ENCODE measurements around the gene FNBP1L. TPM values are rescaled to one million over a fixed set of nuclear protein-coding genes. Genes with fewer than 3 reads are reported as not detected.

Gene FNBP1L
- total RNA-seq, 1 donor from 2014 or later: 57.8 TPM

GRCh38 chr1:93571623-93572310, 123.8 kb downstream of the FNBP1L start:
- no peak for TF ChIP-seq CTCF (IDR thresholded peaks at IDR 0.05; ENCODE audit: insufficient read depth, low read depth, low read length)
- TF ChIP-seq EZH2 (IDR thresholded peaks at IDR 0.05; ENCODE audit: insufficient read depth, low read length): no peak
- H3K36me3 Mint-ChIP-seq (ENCODE audit: low read depth, unreplicated experiment): peaks cover 34% of the 10 kb centered on the region
- H3K27ac ChIP-seq (ENCODE audit: low read depth, low read length): no peak overlapping the region

GRCh38 chr1:93573940-93574469, 126.1 kb downstream of the FNBP1L start:
- no peak overlapping the region for H3K4me2 ChIP-seq (ENCODE audit: low read length)
- H3K9me3 ChIP-seq (ENCODE audit: insufficient read depth, low read depth, low read length): no peaks in the 10 kb centered on the region
- no peak overlapping the region for H2AFZ ChIP-seq (ENCODE audit: low read depth, low read length)
- H3K27ac Mint-ChIP-seq (ENCODE audit: unreplicated experiment): no peak overlapping the region
- peaks cover 64% of the 10 kb centered on the region for H3K36me3 ChIP-seq (ENCODE audit: insufficient read depth, low read length)
- H3K27ac ChIP-seq (ENCODE audit: low read depth, low read length): no peak overlapping the region
- FAIRE-seq: no peak
- no peaks in the 10 kb centered on the region for H3K27me3 ChIP-seq (ENCODE audit: insufficient read depth, low read length)
- no peaks in the 10 kb centered on the region for H3K9me3 Mint-ChIP-seq (ENCODE audit: unreplicated experiment)
- H3K79me2 ChIP-seq (ENCODE audit: insufficient read depth, low read length): peaks cover 42% of the 10 kb centered on the region
- H3K4me1 ChIP-seq (ENCODE audit: insufficient read depth, low read length): peaks cover 10% of the 10 kb centered on the region
- no peak overlapping the region for H3K4me3 Mint-ChIP-seq (ENCODE audit: unreplicated experiment)
- peaks cover 22% of the 10 kb centered on the region for H3K4me1 Mint-ChIP-seq (ENCODE audit: low read depth, unreplicated experiment)
- H3K27me3 Mint-ChIP-seq (ENCODE audit: low read depth, unreplicated experiment): no peaks in the 10 kb centered on the region
- TF ChIP-seq EZH2 (IDR thresholded peaks at IDR 0.05; ENCODE audit: insufficient read depth, low read length): no peak
- no peak for TF ChIP-seq CTCF (IDR thresholded peaks at IDR 0.05; ENCODE audit: insufficient read depth, low read depth, low read length)
- no peak for DNase-seq (ENCODE audit: low read depth)
- peaks cover 30% of the 10 kb centered on the region for H3K36me3 Mint-ChIP-seq (ENCODE audit: low read depth, unreplicated experiment)
- peaks cover 40% of the 10 kb centered on the region for H4K20me1 ChIP-seq (ENCODE audit: insufficient read depth, low read length)
- no peak overlapping the region for H3K4me3 ChIP-seq (ENCODE audit: insufficient read depth, low read depth, low read length)
- no peak overlapping the region for H3K9ac ChIP-seq (ENCODE audit: low read length)

More at GRCh38 chr1:93571623-93572310, 123.8 kb downstream of the FNBP1L start:
- Histone ChIP-seq H3K9ac (ENCODE audit: low read length) (no peak overlapping the region), H3K36me3 (ENCODE audit: insufficient read depth, low read length) (peaks cover 70% of the 10 kb centered on the region), H2AFZ (ENCODE audit: low read depth, low read length) (no peak overlapping the region), H3K79me2 (ENCODE audit: insufficient read depth, low read length) (peaks cover 21% of the 10 kb centered on the region), H4K20me1 (ENCODE audit: insufficient read depth, low read length) (peaks cover 33% of the 10 kb centered on the region), H3K4me1 (ENCODE audit: insufficient read depth, low read length) (peaks cover 19% of the 10 kb centered on the region), H3K4me3 (ENCODE audit: insufficient read depth, low read depth, low read length) (no peak overlapping the region), H3K4me2 (ENCODE audit: low read length) (no peak overlapping the region), H3K27me3 (ENCODE audit: insufficient read depth, low read length) (no peaks in the 10 kb centered on the region), H3K9me3 (ENCODE audit: insufficient read depth, low read depth, low read length) (no peaks in the 10 kb centered on the region)
- Mint-ChIP-seq H3K4me1 (ENCODE audit: low read depth, unreplicated experiment) (peaks cover 28% of the 10 kb centered on the region), H3K4me3 (ENCODE audit: unreplicated experiment) (no peak overlapping the region), H3K27ac (ENCODE audit: unreplicated experiment) (no peak overlapping the region), H3K27me3 (ENCODE audit: low read depth, unreplicated experiment) (no peaks in the 10 kb centered on the region), H3K9me3 (ENCODE audit: unreplicated experiment) (no peaks in the 10 kb centered on the region)
- no peak for DNase-seq (ENCODE audit: low read depth)
- FAIRE-seq: no peak

GRCh38 chr1:93574511-93574910, 126.6 kb downstream of the FNBP1L start:
- H3K27ac Mint-ChIP-seq (ENCODE audit: unreplicated experiment): peak overlapping the region; percentile 34
- peaks cover 47% of the 10 kb centered on the region for H3K79me2 ChIP-seq (ENCODE audit: insufficient read depth, low read length)
- H3K36me3 ChIP-seq (ENCODE audit: insufficient read depth, low read length): peaks cover 63% of the 10 kb centered on the region
- peaks cover 12% of the 10 kb centered on the region for H3K4me1 ChIP-seq (ENCODE audit: insufficient read depth, low read length)
- no peaks in the 10 kb centered on the region for H3K9me3 Mint-ChIP-seq (ENCODE audit: unreplicated experiment)
- H3K36me3 Mint-ChIP-seq (ENCODE audit: low read depth, unreplicated experiment): peaks cover 30% of the 10 kb centered on the region
- H3K9ac ChIP-seq (ENCODE audit: low read length): no peak overlapping the region
- TF ChIP-seq EZH2 (IDR thresholded peaks at IDR 0.05; ENCODE audit: insufficient read depth, low read length) (no peak), CTCF (IDR thresholded peaks at IDR 0.05; ENCODE audit: insufficient read depth, low read depth, low read length) (no peak)
- no peak overlapping the region for H3K27ac ChIP-seq (ENCODE audit: low read depth, low read length)
- H3K4me1 Mint-ChIP-seq (ENCODE audit: low read depth, unreplicated experiment): peaks cover 28% of the 10 kb centered on the region
- H3K27me3 Mint-ChIP-seq (ENCODE audit: low read depth, unreplicated experiment): no peaks in the 10 kb centered on the region
- H3K4me3 ChIP-seq (ENCODE audit: insufficient read depth, low read depth, low read length): no peak overlapping the region
- H3K4me2 ChIP-seq (ENCODE audit: low read length): no peak overlapping the region
- FAIRE-seq (no peak), DNase-seq (ENCODE audit: low read depth) (no peak)
- H3K9me3 ChIP-seq (ENCODE audit: insufficient read depth, low read depth, low read length): no peaks in the 10 kb centered on the region
- no peak overlapping the region for H3K4me3 Mint-ChIP-seq (ENCODE audit: unreplicated experiment)
- no peak overlapping the region for H2AFZ ChIP-seq (ENCODE audit: low read depth, low read length)
- peaks cover 41% of the 10 kb centered on the region for H4K20me1 ChIP-seq (ENCODE audit: insufficient read depth, low read length)
- no peaks in the 10 kb centered on the region for H3K27me3 ChIP-seq (ENCODE audit: insufficient read depth, low read length)

Measured in astrocyte (in vitro differentiated cells and primary cell).